Astrocyte (in vitro differentiated cells and primary cell): Measurements from ENCODE around the gene RPN2.

Source experiments
- EZH2 ChIP-seq: IDR thresholded peaks from 2 replicates; pipeline ENCODE4 v1.6.1; 2012; ENCODE audit warnings: mild to moderate bottlenecking, low read length, inconsistent platforms; ENCODE audit not compliant: insufficient read depth
- TF ChIP-seq, protein P1 (sequence below): IDR thresholded peaks from 2 replicates; pipeline ENCODE4 v1.5.1; 2011; ENCODE audit warnings: low read depth, mild to moderate bottlenecking, inconsistent platforms, low read length, moderate library complexity; ENCODE audit not compliant: insufficient read depth

DNA sequence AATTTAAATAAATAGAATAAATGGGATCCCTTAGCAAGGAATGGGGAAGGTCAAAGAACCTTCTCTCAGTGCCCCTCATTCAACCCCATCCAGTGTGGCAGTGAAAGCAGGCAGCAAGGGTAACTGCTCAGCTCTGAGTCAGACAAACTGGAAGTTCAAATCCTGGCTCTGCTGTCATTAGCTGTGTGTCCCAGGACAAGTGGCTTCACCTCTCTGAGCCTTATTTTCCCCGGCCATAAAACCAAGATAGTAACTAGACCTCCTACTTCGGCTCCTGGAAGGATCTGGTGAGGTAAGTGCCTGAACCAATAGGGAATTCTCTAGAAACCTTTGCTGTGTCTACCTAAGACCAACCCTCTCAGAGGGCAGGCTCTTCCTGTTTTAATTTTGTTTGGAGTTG lies 78.4 kb downstream of the RPN2 start:
- TF ChIP-seq, protein P1, sequence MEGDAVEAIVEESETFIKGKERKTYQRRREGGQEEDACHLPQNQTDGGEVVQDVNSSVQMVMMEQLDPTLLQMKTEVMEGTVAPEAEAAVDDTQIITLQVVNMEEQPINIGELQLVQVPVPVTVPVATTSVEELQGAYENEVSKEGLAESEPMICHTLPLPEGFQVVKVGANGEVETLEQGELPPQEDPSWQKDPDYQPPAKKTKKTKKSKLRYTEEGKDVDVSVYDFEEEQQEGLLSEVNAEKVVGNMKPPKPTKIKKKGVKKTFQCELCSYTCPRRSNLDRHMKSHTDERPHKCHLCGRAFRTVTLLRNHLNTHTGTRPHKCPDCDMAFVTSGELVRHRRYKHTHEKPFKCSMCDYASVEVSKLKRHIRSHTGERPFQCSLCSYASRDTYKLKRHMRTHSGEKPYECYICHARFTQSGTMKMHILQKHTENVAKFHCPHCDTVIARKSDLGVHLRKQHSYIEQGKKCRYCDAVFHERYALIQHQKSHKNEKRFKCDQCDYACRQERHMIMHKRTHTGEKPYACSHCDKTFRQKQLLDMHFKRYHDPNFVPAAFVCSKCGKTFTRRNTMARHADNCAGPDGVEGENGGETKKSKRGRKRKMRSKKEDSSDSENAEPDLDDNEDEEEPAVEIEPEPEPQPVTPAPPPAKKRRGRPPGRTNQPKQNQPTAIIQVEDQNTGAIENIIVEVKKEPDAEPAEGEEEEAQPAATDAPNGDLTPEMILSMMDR = no peak
- TF ChIP-seq EZH2 = no peak
